Non-pigmented ciliary epithelial cell (primary cell): ENCODE measurements around the gene DDX20.
"Not testable (repeated sequence)": the region's sequence is repeated elsewhere in the genome, so short reads cannot be mapped to it uniquely, and the experiment has no call there.

Experiments
- DNase-seq: peaks from one replicate; pipeline ENCODE4 v3.0.0-alpha.2; 2010; ENCODE audit warnings: low read depth

DDX20 gene

DNA sequence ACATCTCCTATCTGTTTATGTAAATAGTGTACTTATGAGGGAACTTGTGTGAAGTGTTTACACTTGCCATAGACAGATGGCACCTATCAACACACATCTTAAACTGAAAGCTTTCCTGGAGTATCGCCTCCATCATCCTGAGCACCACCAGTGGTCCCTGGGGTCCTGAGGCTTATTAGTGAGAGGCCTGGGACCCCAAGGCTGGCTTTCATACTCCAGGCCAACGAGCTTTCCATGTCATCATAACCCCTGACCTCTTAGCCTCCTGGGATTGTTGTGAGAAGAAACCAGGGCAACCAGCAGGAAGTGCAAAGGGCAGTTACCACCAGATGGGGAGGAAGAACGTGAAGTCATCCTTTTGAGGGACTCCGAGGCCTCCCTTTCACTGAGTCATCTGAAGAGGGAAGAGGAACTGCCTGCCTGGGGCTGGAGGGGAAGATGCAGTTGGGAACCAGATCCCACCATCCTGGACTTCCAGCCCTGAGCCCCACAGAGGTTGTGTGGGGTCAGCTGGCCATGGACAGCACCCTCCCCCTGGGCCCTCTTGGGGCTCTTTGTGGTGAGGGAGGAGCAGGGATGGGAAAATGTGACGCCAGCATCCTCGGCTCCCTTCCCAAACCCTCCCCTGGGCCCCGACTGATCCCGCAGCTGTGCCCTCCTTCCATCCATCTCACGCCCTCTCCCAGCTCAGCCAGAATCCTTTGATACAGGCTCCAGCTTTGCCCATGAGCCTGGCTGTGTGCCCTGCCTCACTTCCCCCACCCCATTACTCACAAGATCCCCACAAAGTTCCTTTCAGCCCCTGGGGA lies 22.3 kb upstream of the DDX20 start:
- DNase-seq = no peak

DNA sequence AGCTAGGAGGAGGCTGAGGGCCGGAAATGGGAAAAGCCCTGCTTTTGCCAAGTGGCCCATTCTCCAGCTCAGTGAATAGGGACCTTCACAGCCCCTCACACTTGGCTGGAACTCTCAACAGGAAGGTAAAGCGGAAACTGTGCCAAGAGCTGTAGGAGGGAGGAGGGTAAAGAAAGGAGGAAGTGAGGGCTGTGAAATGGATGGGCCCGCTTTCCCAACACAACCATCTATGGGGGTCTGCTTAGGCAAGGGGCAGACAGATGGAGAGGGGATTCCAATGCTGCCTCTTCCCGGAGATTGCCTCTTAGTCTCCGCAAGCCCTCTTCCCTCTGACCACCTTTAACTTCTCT lies 21.7 kb upstream of the DDX20 start:
- DNase-seq = no peak

- DNase-seq = no peak
Measured at GRCh38 chr1:111734426-111734825, 21.3 kb upstream of the DDX20 start.

DNA sequence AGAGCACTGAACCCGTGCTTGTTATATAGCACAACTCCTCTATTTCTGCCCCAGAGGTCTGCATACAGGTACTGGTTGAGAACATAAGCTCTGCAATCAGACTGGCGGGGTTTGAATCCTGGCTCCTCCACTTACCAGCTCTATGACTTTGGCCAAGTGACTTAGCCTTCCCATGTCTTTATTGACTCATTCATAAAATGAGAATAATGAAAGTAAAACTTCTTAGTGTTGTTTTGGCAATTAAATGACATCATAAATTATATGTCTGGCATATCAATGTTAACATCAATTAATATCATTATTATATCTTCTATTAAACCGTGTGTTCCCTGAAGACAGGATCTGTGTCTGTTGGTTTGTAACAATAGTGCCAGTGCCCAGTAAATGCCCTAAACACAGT lies 20.8 kb upstream of the DDX20 start:
- DNase-seq = no peak

DNA sequence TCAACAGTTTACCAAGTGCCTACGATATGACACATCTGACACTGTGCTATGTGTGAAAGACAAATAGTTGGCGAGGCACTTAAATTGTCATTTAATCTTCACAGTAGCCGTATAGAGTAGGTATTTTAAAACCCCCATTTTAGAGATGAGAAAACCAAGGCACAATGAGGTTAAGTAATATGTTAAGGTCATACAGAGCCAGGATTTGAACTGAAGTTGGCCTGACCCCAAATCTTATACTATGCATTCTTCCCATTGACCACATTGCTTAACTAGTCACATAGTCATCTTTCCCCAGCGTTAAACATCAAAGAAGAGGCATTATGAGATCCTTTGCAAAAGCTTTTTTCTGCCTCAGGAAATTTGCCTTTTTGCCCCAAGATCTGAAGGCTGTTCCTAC lies 20.4 kb upstream of the DDX20 start:
- DNase-seq = no peak

- no peak for DNase-seq
Measured at GRCh38 chr1:111735858-111736544, 19.7 kb upstream of the DDX20 start.

GRCh38 chr1:111736548-111737215 lies 19.0 kb upstream of the DDX20 start:
- DNase-seq = no peak

- no peak for DNase-seq
Measured at GRCh38 chr1:111737216-111738132, 18.2 kb upstream of the DDX20 start.

DNA sequence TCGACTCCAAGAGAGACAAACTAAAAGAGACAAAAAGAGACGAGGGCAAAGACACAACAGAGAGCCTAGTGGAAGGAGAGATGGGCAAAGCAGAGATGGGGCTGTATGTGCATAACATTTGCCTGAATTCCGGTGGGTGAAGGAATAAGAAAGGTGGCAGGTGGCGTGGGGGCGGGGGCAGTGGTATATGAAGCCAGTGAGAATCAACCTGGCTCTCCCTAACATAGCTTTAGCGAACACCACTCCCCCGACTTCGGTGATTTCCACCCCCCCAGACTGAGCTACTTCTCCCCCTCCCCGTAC lies 17.6 kb upstream of the DDX20 start:
- no peak for DNase-seq

DNA sequence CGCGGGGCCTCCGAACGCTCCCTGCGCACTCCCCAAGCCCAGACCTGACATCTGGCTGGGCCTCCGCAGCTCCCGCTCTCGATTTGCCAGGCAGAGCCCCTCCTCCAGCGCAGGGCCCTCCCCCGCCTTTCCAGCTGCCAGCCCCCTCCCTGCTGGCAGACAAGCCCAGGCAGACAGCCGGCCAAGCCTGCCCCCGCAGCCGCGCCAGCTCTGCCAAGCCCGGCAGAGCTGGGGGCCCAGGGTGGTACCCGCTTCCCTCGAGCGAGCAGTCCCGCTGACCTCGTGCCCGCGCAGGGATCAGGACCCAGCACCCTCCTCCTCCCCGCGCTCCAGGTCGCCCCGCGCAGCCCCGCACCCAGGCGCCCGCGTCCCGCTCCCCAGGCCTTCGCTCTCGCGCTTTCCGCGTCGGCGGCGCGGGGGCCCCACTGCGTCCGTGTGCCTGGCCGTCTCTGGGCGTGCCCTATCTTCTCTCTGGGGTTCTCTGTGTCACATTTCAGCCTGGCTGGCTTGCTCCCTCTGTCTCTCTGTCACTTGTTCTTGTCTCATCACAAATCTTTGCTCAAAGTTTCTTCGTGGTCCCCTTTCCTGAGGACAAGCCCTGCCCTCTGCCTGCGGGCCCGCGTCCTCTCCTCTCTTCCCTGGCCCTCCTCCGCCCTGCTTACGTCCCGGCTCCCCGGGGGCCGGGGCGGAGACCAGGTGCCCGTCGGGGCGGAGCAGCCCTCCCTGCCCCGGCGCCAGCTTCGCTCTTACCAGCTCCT lies 17.1 kb upstream of the DDX20 start:
- DNase-seq = no peak

GRCh38 chr1:111739194-111739924 lies 16.3 kb upstream of the DDX20 start, which contains the start of gene INKA2:
TSS of gene INKA2 (minus strand) at chr1:111739395. CDS start at chr1:111739242, 153 bp downstream.
- DNase-seq = no peak

DNA sequence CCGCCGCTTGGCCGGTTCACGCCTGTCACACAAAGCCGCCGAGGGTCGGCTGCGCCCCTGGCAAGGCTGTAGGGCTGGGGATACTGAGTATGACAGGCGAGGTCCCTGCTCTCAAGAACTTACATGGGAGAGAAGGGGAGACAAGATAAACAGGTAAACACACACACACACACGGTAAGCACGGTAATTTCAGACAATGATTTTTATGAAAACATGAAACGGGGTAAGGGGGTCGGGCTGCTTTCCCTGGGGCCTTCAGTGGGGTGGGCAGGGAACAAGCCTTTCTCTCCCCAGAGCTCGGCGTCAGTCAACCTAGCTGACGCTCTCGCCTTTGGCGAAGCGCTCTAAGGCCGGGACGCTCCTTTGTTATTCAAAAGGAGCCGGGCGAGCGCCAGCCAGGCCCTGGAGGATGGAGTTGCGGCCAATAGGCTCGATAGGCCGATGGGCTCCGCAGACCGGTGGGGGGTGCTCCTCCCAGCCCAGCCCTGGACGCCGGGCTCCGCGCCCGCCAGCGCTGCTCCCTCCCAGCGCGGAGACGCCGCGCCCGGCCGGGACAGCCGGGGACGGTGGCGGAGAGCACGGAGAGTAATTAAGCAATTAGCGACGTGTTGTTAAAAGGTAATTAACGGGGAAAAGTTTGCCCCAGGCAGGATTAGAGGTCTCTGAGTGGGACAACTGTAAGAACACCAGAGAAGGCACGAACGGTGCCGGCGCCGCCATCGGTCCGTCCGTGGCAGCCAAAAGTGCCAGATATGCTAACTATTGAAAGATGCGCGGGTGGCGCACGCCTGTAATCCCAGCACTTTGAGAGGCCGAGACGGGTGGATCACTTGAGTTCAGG lies 15.6 kb upstream of the DDX20 start:
- no peak for DNase-seq

- not testable (repeated sequence) for DNase-seq
Measured at GRCh38 chr1:111742292-111742691, 13.4 kb upstream of the DDX20 start.

DNA sequence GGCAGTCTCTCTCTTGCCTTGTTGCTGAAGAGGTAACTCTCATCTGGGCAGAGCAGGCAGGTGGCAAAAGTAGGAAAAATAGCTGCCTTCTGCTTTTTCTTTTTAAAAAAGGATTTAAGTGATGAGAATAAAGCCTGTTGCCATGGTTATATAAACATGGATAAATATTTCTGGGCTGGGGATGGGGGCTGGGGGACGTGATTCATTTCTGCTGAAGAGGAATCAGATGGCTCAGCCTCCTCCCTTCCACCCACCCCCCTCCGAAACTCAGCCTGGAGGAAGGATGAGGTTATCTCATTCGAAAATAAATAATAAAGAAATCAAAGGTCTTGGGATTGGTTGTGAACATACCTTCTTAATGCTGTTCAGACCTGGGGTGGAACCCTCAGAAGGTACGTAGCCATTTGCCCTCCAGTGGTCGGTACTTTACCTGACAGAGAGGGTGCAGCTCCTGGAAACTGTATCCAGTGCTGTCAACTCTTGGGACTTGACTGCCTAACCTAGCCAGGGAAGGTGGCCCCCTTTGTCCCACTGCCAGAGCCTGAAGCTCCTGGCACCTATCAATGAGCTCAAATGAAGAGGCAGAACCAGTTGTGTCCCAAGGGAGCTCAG lies 12.7 kb upstream of the DDX20 start:
- no peak for DNase-seq

DNA sequence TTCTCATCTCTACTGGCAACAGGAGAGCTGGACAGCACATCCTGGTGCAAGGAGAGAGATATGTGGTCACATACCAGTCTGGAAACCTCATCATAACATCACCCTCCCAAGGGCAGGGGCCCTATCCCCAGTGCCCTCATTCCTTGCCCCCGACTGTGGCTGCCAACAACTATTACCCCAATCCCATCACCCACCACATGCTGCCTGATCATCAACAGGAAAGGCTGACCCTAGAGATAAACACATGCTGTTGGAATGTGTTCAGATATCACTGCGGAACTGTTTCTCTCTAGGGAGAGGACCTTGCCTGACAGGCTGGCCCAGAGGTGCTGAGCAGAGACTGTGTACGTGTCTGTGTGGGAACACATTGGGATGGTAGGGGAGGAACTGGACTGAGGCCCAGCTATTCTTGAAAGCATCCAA lies 12.0 kb upstream of the DDX20 start:
- DNase-seq = no peak

DNA sequence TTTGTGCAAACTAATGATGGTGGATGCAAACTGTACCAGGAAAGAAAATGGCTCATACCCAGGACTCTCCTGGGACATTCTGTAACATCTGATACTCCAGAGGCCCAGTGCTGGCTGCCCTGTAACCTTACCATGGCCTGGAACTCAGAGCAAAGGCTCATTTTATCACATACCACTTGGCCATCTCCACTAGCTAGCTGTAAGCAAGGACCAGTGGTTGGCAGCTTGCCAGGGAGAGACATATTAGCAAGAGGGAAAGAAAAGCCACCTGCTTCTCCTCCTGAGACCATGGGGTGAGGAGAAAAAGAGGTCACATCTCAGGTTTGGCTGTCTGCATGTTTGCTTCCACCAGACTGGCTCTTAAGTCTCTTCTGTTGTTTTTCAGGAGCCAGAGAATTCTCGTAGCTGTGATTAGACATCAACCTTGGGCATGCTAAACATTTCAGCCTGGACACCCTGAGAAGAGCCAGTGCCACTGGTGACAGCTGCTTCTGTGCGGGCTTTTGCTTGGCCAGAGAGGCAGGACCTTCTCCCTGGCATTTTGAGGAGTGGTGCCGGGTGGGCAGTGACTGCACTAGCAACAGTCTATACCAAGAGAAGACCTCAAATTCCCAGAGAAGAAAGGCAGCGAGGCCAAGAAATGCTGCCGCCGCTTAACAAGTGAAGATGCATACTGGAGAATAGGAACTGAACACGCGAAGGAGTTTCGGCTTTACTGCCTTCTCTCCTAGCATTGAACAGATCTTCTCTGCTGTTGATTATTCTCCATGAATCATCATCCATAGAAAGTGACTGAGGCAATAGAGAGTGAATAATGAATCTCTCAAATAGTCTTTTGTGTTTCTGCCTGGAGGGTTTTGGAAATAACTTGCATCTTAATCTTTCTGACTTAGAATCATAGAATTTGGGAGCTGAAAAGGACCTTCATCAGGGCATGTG lies 9.8 kb upstream of the DDX20 start:
- no peak for DNase-seq

DNA sequence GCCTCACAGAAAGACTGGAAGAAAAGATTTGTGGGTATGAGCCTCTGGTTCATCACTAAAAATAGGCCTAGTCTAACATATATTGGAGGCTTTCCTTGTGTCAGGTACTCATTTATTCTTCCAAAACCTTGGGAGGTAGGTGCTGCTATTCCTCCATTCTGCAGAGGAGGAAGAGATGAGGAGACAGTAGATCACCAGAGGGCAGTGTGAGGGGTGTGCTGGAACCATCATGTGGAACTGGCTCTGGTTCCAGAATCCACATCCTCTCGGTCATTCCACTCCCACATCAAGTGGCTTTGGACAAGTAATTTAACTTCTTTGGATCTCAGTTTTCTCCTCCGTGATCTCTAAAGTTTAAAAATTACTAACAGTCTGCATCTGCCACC lies 9.1 kb upstream of the DDX20 start:
- DNase-seq = no peak

DNA sequence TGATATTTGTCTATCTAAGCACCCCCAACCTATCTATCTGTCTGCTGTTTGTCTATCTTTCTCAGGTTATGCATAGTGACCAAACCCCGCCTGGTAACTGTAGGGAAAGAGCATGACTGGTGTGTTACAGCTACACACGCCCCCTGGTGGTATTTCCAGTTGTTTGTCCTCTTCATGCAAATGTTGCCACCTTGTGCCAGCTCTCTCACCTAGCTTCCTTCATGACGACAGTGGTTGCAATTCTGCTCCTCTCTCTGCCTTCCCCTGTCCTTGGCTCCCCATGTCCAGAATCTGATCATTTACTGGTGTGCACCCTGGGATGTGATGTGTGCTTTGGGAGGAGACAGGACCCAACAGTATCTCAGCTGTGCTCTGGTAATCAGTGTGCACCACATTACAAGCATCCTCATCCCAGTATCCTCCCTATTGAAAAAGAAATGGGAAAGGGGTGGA lies 8.4 kb upstream of the DDX20 start:
- DNase-seq = no peak
